Neuron (in vitro differentiated cells): ENCODE results near the gene PID1.

Source experiments
- H2AFZ ChIP-seq: one replicate; pipeline ENCODE4 v1.6.1; 2013; ENCODE audit warnings: low read depth, mild to moderate bottlenecking, inconsistent platforms, low read length, moderate library complexity
- H3K27me3 ChIP-seq: one replicate; pipeline ENCODE4 v1.6.1; 2013; ENCODE audit warnings: low read length; ENCODE audit not compliant: insufficient read depth
- H3K36me3 ChIP-seq: one replicate; pipeline ENCODE4 v1.6.1; 2013; ENCODE audit warnings: low read length; ENCODE audit not compliant: insufficient read depth
- H3K4me1 ChIP-seq: one replicate; pipeline ENCODE4 v1.6.1; 2013; ENCODE audit warnings: low read length; ENCODE audit not compliant: insufficient read depth
- H3K4me3 ChIP-seq: 2 replicates; pipeline ENCODE4 v1.5.1; 2013; ENCODE audit warnings: mild to moderate bottlenecking, low read length, moderate library complexity
- H3K9me3 ChIP-seq: one replicate; pipeline ENCODE4 v1.6.1; 2013; ENCODE audit warnings: low read length

Gene PID1

DNA sequence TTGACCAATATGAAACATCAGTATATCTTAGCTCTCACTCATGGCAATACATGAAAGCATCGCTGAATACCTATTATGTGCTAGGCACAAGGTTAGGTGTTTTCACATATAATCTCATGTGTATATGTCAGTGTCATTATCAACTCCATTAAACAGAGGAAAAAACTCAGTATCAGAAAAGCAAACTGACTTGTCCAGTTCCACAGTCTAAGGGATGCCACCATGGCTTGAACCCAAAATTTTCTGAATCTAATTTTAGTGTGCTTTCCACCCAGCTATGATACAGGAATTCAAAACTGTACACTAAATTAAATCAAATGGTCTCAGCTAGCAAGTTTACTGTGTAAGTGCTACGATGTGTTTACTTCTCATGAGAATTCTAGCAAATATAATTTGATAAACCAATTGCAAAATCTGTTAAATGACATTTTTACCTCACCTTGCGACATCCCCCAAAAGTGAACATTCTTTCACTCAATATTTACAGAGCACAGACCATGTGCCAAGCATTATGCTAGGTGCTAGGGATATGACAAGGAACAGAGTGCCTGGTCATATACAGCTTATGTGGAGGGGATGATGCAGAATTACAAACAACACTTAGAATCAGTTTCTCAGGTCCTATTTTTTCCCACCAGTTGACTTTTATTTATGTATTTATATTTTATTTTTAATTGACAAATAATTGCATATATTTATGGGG is 211.6 kb downstream of the PID1 start:
- Histone ChIP-seq H3K36me3 (no peaks in the 10 kb centered on the region), H3K27me3 (no peaks in the 10 kb centered on the region), H3K9me3 (no peaks in the 10 kb centered on the region), H2AFZ (no peak overlapping the region), H3K4me3 (no peak overlapping the region), H3K4me1 (no peaks in the 10 kb centered on the region)

DNA sequence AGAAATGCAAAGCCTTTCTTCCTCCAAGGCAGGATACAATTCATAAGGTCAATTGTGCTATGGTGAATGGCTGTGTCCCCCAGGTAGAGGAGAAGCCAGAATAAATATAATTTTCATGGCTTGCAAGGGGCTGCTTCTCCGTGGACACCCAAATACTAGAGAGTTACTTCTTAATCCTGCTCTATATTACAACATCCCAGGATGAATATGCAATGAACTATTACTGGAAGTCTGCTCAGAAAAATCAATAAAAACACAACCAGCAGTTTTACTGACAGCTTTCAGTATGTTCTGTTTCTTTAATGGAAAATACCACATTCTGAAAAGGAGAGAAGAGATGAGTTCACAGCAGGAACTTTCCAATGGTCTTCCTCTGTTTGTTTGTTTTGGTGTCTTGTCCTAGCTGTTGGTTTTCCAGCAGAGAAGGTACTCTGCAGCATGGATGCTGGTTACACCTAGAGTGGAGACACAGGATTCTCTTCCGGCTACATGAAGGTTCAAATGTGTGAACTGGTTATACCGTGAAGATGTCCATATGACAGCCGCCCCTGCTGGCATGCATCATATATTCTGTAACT is 213.0 kb downstream of the PID1 start:
- no peaks in the 10 kb centered on the region for H3K4me1 ChIP-seq
- H3K4me3 ChIP-seq = no peak overlapping the region
- H3K27me3 ChIP-seq = no peaks in the 10 kb centered on the region
- no peak overlapping the region for H2AFZ ChIP-seq
- no peaks in the 10 kb centered on the region for H3K36me3 ChIP-seq
- H3K9me3 ChIP-seq = no peaks in the 10 kb centered on the region

- H3K4me1 ChIP-seq = no peaks in the 10 kb centered on the region
- no peaks in the 10 kb centered on the region for H3K9me3 ChIP-seq
- no peaks in the 10 kb centered on the region for H3K36me3 ChIP-seq
- H3K27me3 ChIP-seq = no peaks in the 10 kb centered on the region
- no peak overlapping the region for H2AFZ ChIP-seq
- H3K4me3 ChIP-seq = no peak overlapping the region
These were observed 216.8 kb downstream of the PID1 start for GRCh38 chr2:229054311-229054710.

DNA sequence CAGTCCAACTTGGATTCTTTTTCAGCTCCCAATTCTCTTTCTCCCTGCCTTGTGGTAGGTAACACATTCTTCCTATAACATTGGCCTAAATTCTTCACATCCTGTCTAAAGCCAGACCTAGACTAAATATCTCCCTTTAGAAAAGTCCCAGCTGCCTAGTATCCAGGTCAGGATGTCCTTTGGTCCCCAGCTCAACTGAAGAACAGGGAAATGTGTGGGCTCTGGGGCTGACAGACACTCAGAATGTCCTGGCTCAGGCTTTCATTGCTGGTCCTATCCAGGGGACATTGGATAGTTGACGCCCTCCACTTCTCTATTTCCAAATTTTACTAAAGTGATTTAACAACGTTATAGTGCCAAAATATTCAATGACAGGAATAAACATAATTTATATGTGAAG is 219.3 kb downstream of the PID1 start:
- no peak overlapping the region for H2AFZ ChIP-seq
- H3K4me1 ChIP-seq = no peaks in the 10 kb centered on the region
- no peaks in the 10 kb centered on the region for H3K36me3 ChIP-seq
- H3K4me3 ChIP-seq = no peak overlapping the region
- no peaks in the 10 kb centered on the region for H3K27me3 ChIP-seq
- no peaks in the 10 kb centered on the region for H3K9me3 ChIP-seq

- Histone ChIP-seq H3K9me3 (no peaks in the 10 kb centered on the region), H2AFZ (no peak overlapping the region), H3K4me1 (no peaks in the 10 kb centered on the region), H3K4me3 (no peak overlapping the region), H3K27me3 (no peaks in the 10 kb centered on the region), H3K36me3 (no peaks in the 10 kb centered on the region)
These were observed 221.0 kb downstream of the PID1 start for GRCh38 chr2:229050133-229050532.

GRCh38 chr2:229048134-229048533 is 223.0 kb downstream of the PID1 start:
- no peaks in the 10 kb centered on the region for H3K9me3 ChIP-seq
- no peak overlapping the region for H3K4me3 ChIP-seq
- no peak overlapping the region for H2AFZ ChIP-seq
- H3K27me3 ChIP-seq = no peaks in the 10 kb centered on the region
- no peaks in the 10 kb centered on the region for H3K4me1 ChIP-seq
- no peaks in the 10 kb centered on the region for H3K36me3 ChIP-seq

- Histone ChIP-seq H3K4me3 (no peak overlapping the region), H3K27me3 (no peaks in the 10 kb centered on the region), H2AFZ (no peak overlapping the region), H3K4me1 (no peaks in the 10 kb centered on the region), H3K36me3 (no peaks in the 10 kb centered on the region), H3K9me3 (no peaks in the 10 kb centered on the region)
These were observed 225.4 kb downstream of the PID1 start for GRCh38 chr2:229045671-229046070.

- no peaks in the 10 kb centered on the region for H3K27me3 ChIP-seq
- H3K9me3 ChIP-seq = no peaks in the 10 kb centered on the region
- H2AFZ ChIP-seq = no peak overlapping the region
- no peak overlapping the region for H3K4me3 ChIP-seq
- no peaks in the 10 kb centered on the region for H3K4me1 ChIP-seq
- no peaks in the 10 kb centered on the region for H3K36me3 ChIP-seq
These were observed 226.5 kb downstream of the PID1 start for GRCh38 chr2:229044581-229044980.

DNA sequence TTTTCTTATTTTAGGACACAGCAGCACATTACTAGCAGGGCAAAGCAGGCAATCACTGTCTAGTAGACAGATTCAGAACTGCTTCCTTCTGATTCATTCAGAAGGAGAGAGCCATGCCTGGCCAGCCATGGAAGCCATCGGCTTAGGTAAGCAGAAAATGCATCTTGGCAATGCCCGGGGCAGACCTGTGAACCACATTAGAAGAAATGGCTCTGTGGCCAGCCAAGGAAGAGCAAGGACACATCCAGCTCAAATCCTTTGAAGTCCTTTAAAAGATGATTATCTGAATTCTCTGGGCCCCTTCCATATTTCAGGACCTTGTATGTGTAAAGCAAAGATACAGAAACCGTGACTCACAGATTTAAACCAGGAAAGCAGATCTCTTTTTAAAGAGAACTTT is 227.4 kb downstream of the PID1 start:
- H3K4me3 ChIP-seq = no peak overlapping the region
- no peaks in the 10 kb centered on the region for H3K36me3 ChIP-seq
- no peaks in the 10 kb centered on the region for H3K27me3 ChIP-seq
- H2AFZ ChIP-seq = no peak overlapping the region
- no peaks in the 10 kb centered on the region for H3K4me1 ChIP-seq
- H3K9me3 ChIP-seq = no peaks in the 10 kb centered on the region

DNA sequence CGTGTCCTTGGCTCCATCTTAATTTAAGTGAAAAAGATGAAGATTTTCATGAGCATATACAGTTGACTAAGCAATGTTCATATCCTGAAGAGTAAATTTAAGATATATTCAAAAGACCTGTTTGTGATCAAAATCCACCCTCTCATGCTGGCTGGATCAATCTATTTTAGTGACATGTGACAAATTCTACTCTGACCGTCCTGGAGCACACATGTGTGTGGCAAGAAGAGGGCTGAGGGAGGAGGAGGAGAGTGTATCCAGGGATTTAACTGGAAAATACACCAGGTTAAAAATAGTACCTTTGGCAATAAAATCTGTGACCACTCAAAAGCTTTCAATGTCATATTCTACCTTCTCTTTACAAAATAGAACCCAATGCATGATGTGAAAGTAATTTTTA is 228.7 kb downstream of the PID1 start:
- no peaks in the 10 kb centered on the region for H3K4me1 ChIP-seq
- no peaks in the 10 kb centered on the region for H3K27me3 ChIP-seq
- no peak overlapping the region for H2AFZ ChIP-seq
- H3K9me3 ChIP-seq = no peaks in the 10 kb centered on the region
- H3K36me3 ChIP-seq = no peaks in the 10 kb centered on the region
- no peak overlapping the region for H3K4me3 ChIP-seq

GRCh38 chr2:229041691-229042090 is 229.4 kb downstream of the PID1 start:
- H3K27me3 ChIP-seq = no peaks in the 10 kb centered on the region
- H3K4me3 ChIP-seq = no peak overlapping the region
- H3K4me1 ChIP-seq = no peaks in the 10 kb centered on the region
- no peak overlapping the region for H2AFZ ChIP-seq
- H3K36me3 ChIP-seq = no peaks in the 10 kb centered on the region
- no peaks in the 10 kb centered on the region for H3K9me3 ChIP-seq

DNA sequence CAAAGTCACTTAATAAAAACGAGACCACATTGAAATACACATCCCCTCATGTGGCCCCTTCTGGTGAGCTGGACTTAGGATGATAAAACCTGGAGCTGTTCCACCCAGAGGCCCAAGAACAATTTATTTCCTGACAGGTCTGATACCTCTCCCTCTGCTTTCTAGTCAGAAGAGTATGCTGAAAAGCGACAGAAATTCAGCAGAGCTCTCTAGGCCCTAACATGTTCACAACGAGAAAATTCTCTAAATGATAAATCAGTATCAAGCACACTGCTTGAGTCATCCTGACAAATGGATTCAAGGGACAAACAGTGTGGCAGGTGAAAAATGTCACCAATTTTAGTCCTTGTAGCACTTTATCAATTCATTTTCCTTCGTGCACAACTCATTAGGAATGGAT is 233.5 kb downstream of the PID1 start:
- Histone ChIP-seq H3K4me3 (no peak overlapping the region), H3K27me3 (no peaks in the 10 kb centered on the region), H3K4me1 (no peaks in the 10 kb centered on the region), H3K36me3 (no peaks in the 10 kb centered on the region), H2AFZ (no peak overlapping the region), H3K9me3 (no peaks in the 10 kb centered on the region)

DNA sequence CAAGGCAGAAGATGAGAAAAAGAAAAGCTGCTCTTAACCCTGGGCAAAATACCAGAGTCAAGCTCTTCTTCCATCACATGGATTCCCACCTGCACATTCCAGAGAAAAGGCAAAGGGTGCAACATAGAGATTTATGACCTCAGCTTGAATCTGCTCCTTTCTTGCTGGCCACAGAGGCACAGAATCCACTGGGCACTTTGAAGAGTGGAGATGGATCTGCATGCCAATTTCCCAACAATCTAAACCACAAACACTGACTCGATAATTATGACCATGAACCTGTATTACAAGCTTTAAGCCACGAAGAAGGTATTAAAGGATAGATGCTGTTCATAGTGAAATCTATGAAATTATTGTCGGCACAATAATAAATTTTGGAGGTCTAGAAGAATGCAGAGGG is 237.3 kb downstream of the PID1 start:
- Histone ChIP-seq H2AFZ (no peak overlapping the region), H3K9me3 (no peaks in the 10 kb centered on the region), H3K36me3 (no peaks in the 10 kb centered on the region), H3K27me3 (no peaks in the 10 kb centered on the region), H3K4me1 (no peaks in the 10 kb centered on the region), H3K4me3 (no peak overlapping the region)
